ENCODE measurements around the gene SP6.

The SP6 gene

DNA sequence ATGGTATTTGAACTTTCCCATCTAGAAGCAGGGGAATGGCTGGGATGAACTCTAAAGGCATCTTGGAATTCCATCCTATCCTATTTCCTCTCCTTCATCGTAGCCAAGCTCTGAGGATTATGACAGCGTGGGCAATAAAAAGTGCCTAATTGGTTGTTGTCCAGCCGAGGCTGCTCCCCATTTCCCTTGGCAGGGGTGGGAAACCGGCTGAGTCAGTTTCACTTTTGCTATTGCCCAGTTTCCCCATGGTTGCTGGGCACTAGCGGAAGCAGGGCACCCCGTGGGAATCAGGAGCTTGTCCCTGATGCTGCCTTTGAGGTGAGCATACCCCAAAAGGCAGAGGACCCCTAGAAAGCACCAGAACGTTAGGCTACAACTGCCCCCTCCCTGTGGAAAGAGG lies 31.3 kb upstream of the SP6 start (continued):
- no peak for TF ChIP-seq CREB5 (CRISPR knock-in tag; IDR thresholded peaks at IDR 0.05; ENCODE audit: low read depth)

DNA sequence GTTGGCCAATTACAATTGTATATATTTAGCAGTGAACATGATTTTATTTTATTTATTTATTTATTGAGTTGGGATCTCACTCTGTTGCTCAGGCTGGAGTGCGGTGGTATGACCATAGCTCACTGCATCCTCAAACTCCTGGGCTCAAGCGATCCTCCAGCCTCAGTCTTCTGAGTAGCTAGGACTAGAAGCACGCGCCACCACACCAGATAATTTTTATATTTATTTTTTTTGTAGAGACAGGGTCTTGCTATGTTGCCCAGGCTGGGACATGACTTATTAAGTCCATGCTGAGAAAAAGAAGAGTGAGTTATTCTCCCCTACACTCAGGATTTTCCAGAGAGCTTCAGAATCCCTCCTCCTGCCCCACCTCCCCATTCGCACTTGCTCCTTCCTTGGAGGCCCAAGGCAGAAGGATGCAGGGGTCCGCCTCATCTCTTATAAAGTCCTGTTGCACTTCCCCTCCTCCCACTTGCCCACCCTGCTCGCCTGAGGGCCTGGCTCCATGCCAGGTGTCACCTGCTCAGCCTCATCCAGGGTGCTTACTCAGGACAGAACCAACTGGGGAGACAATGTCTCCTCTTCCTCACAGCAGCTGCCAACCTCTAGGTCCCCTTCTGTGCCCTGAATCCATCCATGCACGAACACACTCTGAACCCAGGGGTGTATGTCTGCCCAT lies 29.0 kb upstream of the SP6 start:
- ATAC-seq: no peak
- no peak for TF ChIP-seq ARNTL (CRISPR knock-in tag; IDR thresholded peaks at IDR 0.05; ENCODE audit: borderline replicate concordance, low read depth)
- no peak for TF ChIP-seq ZNF8 (CRISPR knock-in tag; IDR thresholded peaks at IDR 0.05)
- no peak for TF ChIP-seq ZC3H10 (CRISPR knock-in tag; IDR thresholded peaks at IDR 0.05)
- no peak for TF ChIP-seq PPARA (CRISPR knock-in tag; IDR thresholded peaks at IDR 0.05; ENCODE audit: borderline replicate concordance)
- TF ChIP-seq RARB (CRISPR knock-in tag; IDR thresholded peaks at IDR 0.05): no peak
- no peak for TF ChIP-seq ZFP30 (CRISPR knock-in tag; IDR thresholded peaks at IDR 0.05)
- TF ChIP-seq BACH2 (CRISPR knock-in tag; IDR thresholded peaks at IDR 0.05; ENCODE audit: borderline replicate concordance): no peak
- TF ChIP-seq TOX (CRISPR knock-in tag; IDR thresholded peaks at IDR 0.05; ENCODE audit: borderline replicate concordance): no peak

DNA sequence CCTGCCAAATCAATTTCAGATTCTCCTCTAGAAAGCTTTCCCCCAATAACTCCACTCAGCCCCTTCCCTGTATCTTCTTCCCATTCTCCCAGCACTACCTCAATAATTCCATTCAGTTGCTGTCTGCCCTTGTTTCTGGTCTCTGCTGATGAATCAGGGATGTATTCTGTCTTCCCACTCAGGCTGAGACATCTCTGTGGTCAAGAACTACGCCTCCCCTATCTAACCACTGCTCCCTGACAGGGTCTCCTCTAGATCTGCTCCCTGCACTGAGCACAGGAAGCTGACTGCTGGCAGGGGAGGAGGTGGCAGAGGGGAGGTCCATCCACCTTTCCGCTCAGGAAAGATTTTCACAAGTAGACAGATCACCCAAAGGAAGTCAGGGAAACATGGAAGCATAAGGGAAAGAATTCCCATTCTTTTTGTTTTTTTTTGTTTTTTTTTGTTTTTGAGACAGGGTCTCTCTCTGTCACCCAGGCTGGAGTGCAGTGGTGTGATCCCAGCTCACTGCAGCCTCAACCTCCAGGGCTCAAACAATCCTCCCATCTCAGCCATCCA lies 28.1 kb upstream of the SP6 start:
- ATAC-seq: no peak; the same call in 2 of the 3 replicates
- no peak for TF ChIP-seq OSR1 (CRISPR knock-in tag; IDR thresholded peaks at IDR 0.05)

DNA sequence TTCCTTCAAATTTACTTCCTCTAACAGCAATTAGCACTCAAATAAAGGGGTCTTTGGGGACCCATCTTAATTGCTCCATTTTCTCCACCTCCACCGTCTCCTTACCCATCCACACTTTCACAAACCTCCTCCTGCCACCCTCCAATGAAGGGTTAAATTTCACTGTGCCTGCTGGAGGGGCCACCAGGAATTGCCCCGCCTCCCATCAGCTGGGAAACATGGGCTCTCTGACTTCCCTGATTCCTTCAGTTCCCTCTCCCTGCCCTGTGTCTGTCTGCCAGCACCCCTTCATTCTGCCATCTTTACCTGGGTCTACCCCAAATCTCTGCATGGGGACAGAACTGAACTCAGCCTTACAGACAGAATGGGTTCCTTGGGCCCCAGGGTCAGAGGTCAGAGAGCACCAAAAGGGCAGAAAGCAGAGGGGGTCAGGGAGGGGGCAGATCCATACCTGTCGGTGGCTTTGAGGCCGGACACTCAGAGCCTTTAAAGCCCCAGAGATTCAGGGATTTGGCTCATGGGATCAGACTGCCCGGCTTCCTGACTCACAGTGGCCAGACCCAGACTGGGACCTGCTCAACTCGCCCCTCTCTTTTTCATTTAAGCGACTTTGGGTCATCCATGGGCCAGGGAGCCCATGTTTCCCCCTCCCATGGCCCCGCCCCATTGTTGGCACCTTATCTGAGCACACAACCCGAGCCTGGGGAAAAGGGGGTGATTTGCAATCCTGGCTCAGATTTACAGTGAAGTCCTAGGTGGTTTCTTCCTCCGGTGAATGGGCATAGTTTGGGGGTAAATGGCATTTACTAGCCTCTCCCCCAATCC lies 27.5 kb upstream of the SP6 start:
- TF ChIP-seq OSR1 (CRISPR knock-in tag; IDR thresholded peaks at IDR 0.05): no peak
- no peak for TF ChIP-seq TCF4 (CRISPR knock-in tag; IDR thresholded peaks at IDR 0.05; ENCODE audit: borderline replicate concordance)
- no peak for TF ChIP-seq ZNF70 (CRISPR knock-in tag; IDR thresholded peaks at IDR 0.05)
- TF ChIP-seq POU6F1 (CRISPR knock-in tag; IDR thresholded peaks at IDR 0.05; ENCODE audit: borderline replicate concordance, low read depth): no peak
- no peak for TF ChIP-seq RARB (CRISPR knock-in tag; IDR thresholded peaks at IDR 0.05)
- TF ChIP-seq, protein P1, sequence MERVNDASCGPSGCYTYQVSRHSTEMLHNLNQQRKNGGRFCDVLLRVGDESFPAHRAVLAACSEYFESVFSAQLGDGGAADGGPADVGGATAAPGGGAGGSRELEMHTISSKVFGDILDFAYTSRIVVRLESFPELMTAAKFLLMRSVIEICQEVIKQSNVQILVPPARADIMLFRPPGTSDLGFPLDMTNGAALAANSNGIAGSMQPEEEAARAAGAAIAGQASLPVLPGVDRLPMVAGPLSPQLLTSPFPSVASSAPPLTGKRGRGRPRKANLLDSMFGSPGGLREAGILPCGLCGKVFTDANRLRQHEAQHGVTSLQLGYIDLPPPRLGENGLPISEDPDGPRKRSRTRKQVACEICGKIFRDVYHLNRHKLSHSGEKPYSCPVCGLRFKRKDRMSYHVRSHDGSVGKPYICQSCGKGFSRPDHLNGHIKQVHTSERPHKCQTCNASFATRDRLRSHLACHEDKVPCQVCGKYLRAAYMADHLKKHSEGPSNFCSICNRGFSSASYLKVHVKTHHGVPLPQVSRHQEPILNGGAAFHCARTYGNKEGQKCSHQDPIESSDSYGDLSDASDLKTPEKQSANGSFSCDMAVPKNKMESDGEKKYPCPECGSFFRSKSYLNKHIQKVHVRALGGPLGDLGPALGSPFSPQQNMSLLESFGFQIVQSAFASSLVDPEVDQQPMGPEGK (CRISPR knock-in tag; IDR thresholded peaks at IDR 0.05; ENCODE audit: borderline replicate concordance): no peak
- TF ChIP-seq TOX (CRISPR knock-in tag; IDR thresholded peaks at IDR 0.05; ENCODE audit: borderline replicate concordance): no peak
- TF ChIP-seq ZNF8 (CRISPR knock-in tag; IDR thresholded peaks at IDR 0.05): no peak
- no peak for TF ChIP-seq ISL1 (CRISPR knock-in tag; IDR thresholded peaks at IDR 0.05)
- TF ChIP-seq ZFP3 (CRISPR knock-in tag; IDR thresholded peaks at IDR 0.05): no peak
- TF ChIP-seq GLIS3 (CRISPR knock-in tag; IDR thresholded peaks at IDR 0.05): no peak
- ATAC-seq: peak; percentile 15; the same call in 2 of the 3 replicates

- ATAC-seq: no peak
- TF ChIP-seq ARNTL (CRISPR knock-in tag; IDR thresholded peaks at IDR 0.05; ENCODE audit: borderline replicate concordance, low read depth) (no peak), ZFP3 (CRISPR knock-in tag; IDR thresholded peaks at IDR 0.05) (no peak), ESRRG (CRISPR knock-in tag; IDR thresholded peaks at IDR 0.05) (no peak), ZNF70 (CRISPR knock-in tag; IDR thresholded peaks at IDR 0.05) (no peak), PPARA (CRISPR knock-in tag; IDR thresholded peaks at IDR 0.05; ENCODE audit: borderline replicate concordance) (no peak), ZFP30 (CRISPR knock-in tag; IDR thresholded peaks at IDR 0.05) (no peak), OSR1 (CRISPR knock-in tag; IDR thresholded peaks at IDR 0.05) (no peak), SNAI2 (CRISPR knock-in tag; IDR thresholded peaks at IDR 0.05) (no peak), TCF4 (CRISPR knock-in tag; IDR thresholded peaks at IDR 0.05; ENCODE audit: borderline replicate concordance) (no peak), RARB (CRISPR knock-in tag; IDR thresholded peaks at IDR 0.05) (no peak), POU6F1 (CRISPR knock-in tag; IDR thresholded peaks at IDR 0.05; ENCODE audit: borderline replicate concordance, low read depth) (no peak), ISL1 (CRISPR knock-in tag; IDR thresholded peaks at IDR 0.05) (no peak)
- TF ChIP-seq, protein P1 (CRISPR knock-in tag; IDR thresholded peaks at IDR 0.05; ENCODE audit: borderline replicate concordance): no peak
Measured at GRCh38 chr17:47877368-47878034, 26.5 kb upstream of the SP6 start.
